Umbilical cord (tissue), 2 donors: ENCODE data around the gene PIEZO2. TPM values are rescaled to one million over a fixed set of nuclear protein-coding genes. Genes with fewer than 3 reads are reported as not detected.

Source experiments
- DNase-seq: peaks from one replicate; pipeline ENCODE4 v3.0.0-alpha.2; 2015; ENCODE audit warnings: low spot score
- total RNA-seq: library from RNA; depleted of rRNA; stranded (reverse); fragments of >200 nt; gene quantifications from one replicate; pipeline ENCODE4 v1.2.3, GENCODE V29; 2014; ENCODE audit warnings: low replicate concordance; ENCODE audit not compliant: insufficient read depth

The PIEZO2 gene
- total RNA-seq, 1 donor from 2014 or later, result 37.3 TPM

GRCh38 chr18:10899481-10899880 is 249.9 kb downstream of the PIEZO2 start:
- DNase-seq, result no peak

GRCh38 chr18:10898417-10898974 is 250.9 kb downstream of the PIEZO2 start:
- DNase-seq, result no peak

GRCh38 chr18:10896851-10897250 is 252.5 kb downstream of the PIEZO2 start:
- no peak for DNase-seq

GRCh38 chr18:10895976-10896375 is 253.4 kb downstream of the PIEZO2 start:
- no peak for DNase-seq

- no peak for DNase-seq
These were observed 254.9 kb downstream of the PIEZO2 start for GRCh38 chr18:10894501-10894900.

DNA sequence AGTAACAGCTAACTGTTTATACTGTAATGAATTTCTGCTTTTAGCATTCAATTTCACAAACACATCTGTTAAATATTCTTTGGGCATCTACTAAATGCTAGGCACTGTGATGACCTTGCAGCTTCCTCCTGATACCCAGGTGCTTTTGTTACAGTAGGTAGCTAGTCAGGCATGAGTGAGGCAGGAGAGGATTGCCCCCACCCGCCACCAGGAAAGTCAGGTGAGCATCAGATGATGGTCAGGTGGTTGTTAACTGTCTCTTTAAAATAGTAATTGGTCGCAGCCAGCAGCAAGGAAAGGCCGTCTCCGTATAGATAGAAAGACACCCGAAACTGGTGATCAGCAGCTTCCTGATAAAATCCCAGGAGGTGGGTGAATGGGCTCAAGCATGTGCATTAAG is 255.6 kb downstream of the PIEZO2 start:
- DNase-seq, result no peak

GRCh38 chr18:10893196-10893595 is 256.2 kb downstream of the PIEZO2 start:
- DNase-seq, result no peak

DNA sequence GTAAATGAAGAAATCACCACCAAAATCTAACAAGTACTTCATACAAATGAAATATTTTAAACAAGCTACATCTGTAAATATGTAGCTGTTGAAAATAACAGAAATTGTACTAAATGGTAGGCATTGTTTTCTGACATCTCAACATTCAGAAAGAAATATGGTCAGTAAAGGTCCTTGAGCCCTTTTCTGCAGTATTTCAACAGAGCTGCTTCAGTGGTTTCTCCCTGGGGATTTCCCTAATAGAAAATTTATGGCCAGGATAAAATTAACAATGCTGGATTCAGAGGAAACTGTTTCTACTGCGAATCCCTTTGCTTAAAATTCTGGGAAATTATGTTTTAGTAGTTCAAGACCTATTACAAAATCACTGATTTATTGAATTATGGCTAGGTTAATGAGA is 256.6 kb downstream of the PIEZO2 start:
- DNase-seq, result peak; percentile 49

DNA sequence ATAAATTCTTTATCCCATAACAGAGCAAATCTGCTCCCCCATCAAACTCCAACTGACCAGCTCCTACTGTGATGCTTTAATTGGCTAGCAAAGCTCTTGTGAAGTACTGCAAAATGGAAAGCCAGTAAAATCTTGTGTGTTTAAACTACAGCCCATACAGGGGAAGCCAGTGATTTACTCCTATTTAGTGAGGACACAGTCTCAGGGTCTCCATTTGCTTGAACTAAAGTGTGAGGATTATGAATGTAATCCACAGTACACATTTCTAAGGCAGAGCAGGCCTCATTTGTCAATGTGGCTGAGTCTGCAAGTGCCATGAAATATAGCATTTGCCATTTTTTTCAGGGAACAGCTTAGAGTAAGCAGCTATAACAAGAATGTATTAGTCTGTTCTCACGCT is 259.3 kb downstream of the PIEZO2 start:
- DNase-seq, result peak; percentile 14

- no peak for DNase-seq
These were observed 270.7 kb downstream of the PIEZO2 start for GRCh38 chr18:10878703-10879102.

DNA sequence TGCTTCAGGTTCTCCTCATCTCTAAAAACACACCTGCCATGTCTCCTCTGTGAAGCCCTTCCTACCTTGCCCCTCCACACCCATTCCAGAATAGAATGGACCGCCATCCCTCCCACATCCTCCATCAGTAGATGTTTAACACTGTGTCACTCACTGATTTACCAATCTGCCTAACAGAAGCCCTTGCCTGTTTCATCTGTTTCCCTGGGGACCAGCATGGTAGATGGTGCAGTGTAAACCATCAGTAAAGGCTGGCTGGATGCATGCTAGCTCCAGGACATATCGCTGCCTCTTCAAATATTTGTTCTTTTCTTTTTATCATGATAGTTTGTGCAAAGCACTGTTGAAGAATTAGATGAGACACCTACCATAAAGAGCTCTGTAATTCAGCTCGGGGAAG is 271.4 kb downstream of the PIEZO2 start:
- DNase-seq, result no peak

DNA sequence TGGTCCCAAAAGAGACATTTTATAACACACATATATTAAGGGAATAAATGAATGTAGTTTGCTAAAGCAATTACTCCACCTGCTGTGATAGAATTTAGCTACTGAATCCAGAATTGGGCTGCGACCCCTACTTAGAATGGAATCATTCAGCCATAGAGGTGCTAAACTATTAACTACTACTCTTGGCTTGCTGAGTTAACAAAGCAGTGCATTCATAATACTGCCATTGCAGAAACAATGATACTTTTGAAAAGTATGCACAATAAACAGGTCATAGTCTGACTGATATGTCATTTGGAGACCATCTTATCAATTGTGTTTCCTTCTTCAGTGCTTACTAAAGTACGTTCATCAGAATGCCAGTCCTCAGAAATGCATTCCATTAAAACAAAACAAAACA is 273.6 kb downstream of the PIEZO2 start:
- DNase-seq, result no peak

DNA sequence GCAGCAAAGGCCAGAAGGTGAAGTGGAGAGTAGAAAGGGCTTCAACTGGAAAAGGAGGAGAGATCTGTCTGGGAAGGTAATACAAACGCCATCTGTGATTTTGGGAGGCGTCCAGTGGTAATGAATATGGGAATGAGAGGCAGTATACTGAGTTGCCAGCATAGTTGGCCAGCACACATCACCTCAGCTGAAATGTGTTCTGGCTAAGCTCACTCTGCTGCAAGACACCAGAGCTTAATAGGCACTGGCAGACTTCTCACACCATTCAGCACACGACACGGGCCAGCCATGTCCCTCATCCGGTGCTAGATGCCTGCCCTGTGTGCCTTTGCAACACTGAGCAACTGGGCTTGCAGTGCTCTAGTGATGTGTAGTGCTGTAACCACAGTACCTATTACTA is 277.1 kb downstream of the PIEZO2 start:
- DNase-seq, result peak; percentile 19

DNA sequence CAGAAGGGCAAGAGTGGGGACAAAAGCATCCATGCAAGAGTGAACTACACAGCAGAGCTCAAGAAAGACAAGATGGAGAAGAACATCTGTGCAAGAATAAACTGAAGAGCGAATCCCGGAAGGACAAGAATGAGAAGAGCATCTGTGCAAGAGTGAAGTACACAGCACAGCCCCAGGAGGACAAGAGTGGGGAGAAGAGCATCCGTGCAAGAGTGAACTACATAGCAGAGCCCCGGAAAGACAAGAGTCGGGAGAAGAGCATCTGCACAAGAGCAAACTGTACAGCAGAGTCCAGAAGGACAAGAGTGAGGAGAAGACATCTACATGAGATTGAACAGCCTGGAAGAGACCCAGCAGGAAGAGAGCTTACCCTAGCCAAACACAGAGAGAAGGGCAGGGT is 284.6 kb downstream of the PIEZO2 start:
- no peak for DNase-seq

GRCh38 chr18:10863026-10863425 is 286.3 kb downstream of the PIEZO2 start:
- DNase-seq, result no peak

- DNase-seq, result peak; percentile 74
These were observed 288.4 kb downstream of the PIEZO2 start for GRCh38 chr18:10860928-10861327.

DNA sequence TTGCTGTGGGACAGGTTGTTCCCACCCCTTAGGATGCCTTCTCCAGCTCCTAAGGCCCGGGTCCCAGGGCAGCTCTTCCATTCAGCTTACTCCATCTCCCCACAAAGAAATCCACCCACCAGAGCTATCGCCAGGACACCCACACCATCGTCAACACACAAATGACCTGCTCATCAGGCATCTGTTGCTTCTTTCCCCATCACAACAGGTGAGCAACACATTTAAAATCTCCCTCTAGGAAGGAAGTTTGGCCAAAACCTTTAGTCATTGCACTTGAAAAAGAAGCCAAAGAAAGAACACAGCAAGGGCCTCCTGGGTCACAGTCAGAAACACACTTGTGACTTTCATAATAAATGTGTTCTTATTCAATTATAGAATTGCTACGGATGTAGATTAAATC is 289.0 kb downstream of the PIEZO2 start:
- no peak for DNase-seq

- DNase-seq, result no peak
These were observed 290.9 kb downstream of the PIEZO2 start for GRCh38 chr18:10858477-10858876.

GRCh38 chr18:10856132-10856531 is 293.2 kb downstream of the PIEZO2 start:
- DNase-seq, result no peak

DNA sequence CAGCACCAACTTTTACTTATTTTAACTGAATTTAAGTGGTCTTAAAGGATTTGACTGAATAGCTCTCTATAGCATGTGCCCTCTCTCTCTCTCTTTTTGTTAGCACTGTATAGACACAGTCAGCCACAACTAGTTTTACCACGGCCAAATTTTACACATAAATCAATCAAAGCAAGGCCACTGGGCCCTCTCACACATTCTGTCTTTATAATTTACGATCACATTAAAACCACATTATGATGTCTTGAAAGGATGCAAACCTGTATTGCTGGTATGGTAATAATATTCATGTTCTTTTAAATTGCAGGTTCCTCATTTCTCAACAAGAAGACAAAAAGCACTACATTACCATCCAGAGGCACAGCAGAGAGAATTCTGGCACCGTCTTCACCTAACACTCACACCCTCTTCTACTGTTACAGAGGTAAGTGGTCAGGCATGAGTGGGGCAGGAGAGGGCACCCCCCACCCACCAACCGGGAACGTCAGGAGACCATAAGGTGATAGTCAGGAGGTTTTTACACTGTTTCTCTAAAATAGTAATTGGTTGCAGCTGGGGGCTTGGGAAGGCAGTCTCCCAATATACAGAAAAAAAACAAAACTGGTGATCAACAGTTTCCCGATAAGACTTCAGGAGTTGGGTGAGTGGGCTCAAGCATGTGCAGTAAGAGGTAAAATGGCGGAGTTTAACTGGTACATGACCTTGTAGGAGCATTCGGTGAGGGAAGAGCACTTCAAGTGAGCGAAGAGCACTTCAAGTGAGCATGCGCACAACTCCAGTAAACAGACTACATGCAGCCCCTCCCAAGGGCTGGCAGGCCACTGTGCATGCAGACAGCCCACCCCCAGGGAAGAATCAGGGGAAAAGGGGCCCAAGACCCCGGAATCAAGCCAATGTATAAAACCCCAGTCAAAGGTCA is 296.7 kb downstream of the PIEZO2 start:
- peak; percentile 39 for DNase-seq

- peak; percentile 87 for DNase-seq
These were observed 297.5 kb downstream of the PIEZO2 start for GRCh38 chr18:10851824-10852319.

- DNase-seq, result peak; percentile 35
These were observed 298.5 kb downstream of the PIEZO2 start for GRCh38 chr18:10850840-10851239.

- no peak for DNase-seq
These were observed 299.2 kb downstream of the PIEZO2 start for GRCh38 chr18:10850216-10850615.
